Erythroblast (primary cell): ENCODE results near the gene KLHDC8A.

Experiments
- GATA1 ChIP-seq: IDR thresholded peaks from 2 replicates; pipeline ENCODE4 v1.6.1; 2011; ENCODE audit warnings: low read depth, mild to moderate bottlenecking, control low read depth, low read length, moderate library complexity
- POLR2A ChIP-seq: IDR thresholded peaks from 2 replicates; pipeline ENCODE4 v1.6.1; 2011; ENCODE audit warnings: mild to moderate bottlenecking, low read length

DNA sequence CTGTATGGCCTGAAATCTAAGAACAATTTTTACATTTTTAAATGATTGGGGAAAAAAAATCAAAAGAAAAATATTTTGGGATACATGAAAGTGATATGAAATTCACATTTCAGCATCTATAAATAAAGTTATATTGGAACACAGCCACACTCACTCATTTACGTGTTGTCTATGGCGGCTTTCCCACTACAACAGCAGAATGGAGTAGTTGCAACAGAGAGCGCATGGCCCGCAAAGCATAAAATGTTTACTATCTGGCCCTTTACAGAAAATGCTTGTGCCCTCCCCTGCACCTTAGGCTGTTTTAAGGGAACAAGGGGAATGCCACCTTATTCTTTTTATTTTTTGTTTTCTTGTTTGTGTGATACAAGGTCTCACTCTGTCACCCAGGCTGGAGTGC is 3.5 kb downstream of the KLHDC8A start:
- no peak for TF ChIP-seq POLR2A
- TF ChIP-seq GATA1 = no peak
